Femur (tissue), 1 donor: ENCODE data around the gene EXOC3.
"Not testable (repeated sequence)": the region's sequence is repeated elsewhere in the genome, so short reads cannot be mapped to it uniquely, and the experiment has no call there.

ENCODE experiments used
- DNase-seq: peaks from one replicate; pipeline ENCODE4 v3.0.0-alpha.2; 2017

EXOC3 gene

GRCh38 chr5:507986-508575 lies 65.1 kb downstream of the EXOC3 start:
- not testable (repeated sequence) for DNase-seq

GRCh38 chr5:509611-510185 lies 66.7 kb downstream of the EXOC3 start:
- no peak for DNase-seq

GRCh38 chr5:510521-510920 lies 67.5 kb downstream of the EXOC3 start:
- no peak for DNase-seq

GRCh38 chr5:511476-511875 lies 68.5 kb downstream of the EXOC3 start:
- DNase-seq, result no peak

- DNase-seq, result no peak
These were observed 70.5 kb downstream of the EXOC3 start for GRCh38 chr5:513216-514100.

- no peak for DNase-seq
These were observed 71.1 kb downstream of the EXOC3 start for GRCh38 chr5:514101-514485.

- DNase-seq, result no peak
These were observed 71.7 kb downstream of the EXOC3 start for GRCh38 chr5:514673-515072.

GRCh38 chr5:515273-515836 lies 72.4 kb downstream of the EXOC3 start:
- no peak for DNase-seq

GRCh38 chr5:516338-516925 lies 73.5 kb downstream of the EXOC3 start:
- DNase-seq, result no peak
